HG02642 (cell line): ENCODE data around the gene RALGAPB.
"Not testable (repeated sequence)": the region's sequence is repeated elsewhere in the genome, so short reads cannot be mapped to it uniquely, and the experiment has no call there.

Experiments
- ATAC-seq: cut with Tn5 transposase; IDR thresholded peaks from one replicate; pipeline ENCODE4 v1.9.1; 2021; ENCODE audit warnings: mild to moderate bottlenecking; ENCODE audit not compliant: unreplicated experiment, poor library complexity

The RALGAPB gene

GRCh38 chr20:38472513-38473366, at the start of gene RALGAPB:
TSS of gene RALGAPB (plus strand) at chr20:38472843. CDS start at chr20:38488433, 15,590 bp downstream.
- ATAC-seq: peak; percentile 93

GRCh38 chr20:38423541-38423940, 49.1 kb upstream of the RALGAPB start:
- ATAC-seq: no peak

- no peak for ATAC-seq
Measured at GRCh38 chr20:38424401-38424800, 48.2 kb upstream of the RALGAPB start.

- ATAC-seq: no peak
Measured at GRCh38 chr20:38426006-38426897, 46.4 kb upstream of the RALGAPB start.

GRCh38 chr20:38427655-38428023, 45.0 kb upstream of the RALGAPB start:
- no peak for ATAC-seq

GRCh38 chr20:38428800-38429199, 43.8 kb upstream of the RALGAPB start:
- no peak for ATAC-seq

GRCh38 chr20:38429301-38429700, 43.3 kb upstream of the RALGAPB start:
- no peak for ATAC-seq

- ATAC-seq: no peak
Measured at GRCh38 chr20:38430679-38431325, 41.8 kb upstream of the RALGAPB start.

- no peak for ATAC-seq
Measured at GRCh38 chr20:38432292-38432691, 40.4 kb upstream of the RALGAPB start.

- ATAC-seq: not testable (repeated sequence)
Measured at GRCh38 chr20:38432870-38433269, 39.8 kb upstream of the RALGAPB start.

- ATAC-seq: no peak
Measured at GRCh38 chr20:38433304-38433972, 39.2 kb upstream of the RALGAPB start.

- ATAC-seq: peak; percentile 26
Measured at GRCh38 chr20:38434301-38434741, 38.3 kb upstream of the RALGAPB start.

GRCh38 chr20:38434770-38435554, 37.7 kb upstream of the RALGAPB start, which contains the start of gene SNHG17:
TSS of gene SNHG17 (minus strand) at chr20:38435328.
- ATAC-seq: peak; percentile 71

- ATAC-seq: no peak
Measured at GRCh38 chr20:38435555-38435939, 37.1 kb upstream of the RALGAPB start.

GRCh38 chr20:38437796-38438195, 34.8 kb upstream of the RALGAPB start:
- no peak for ATAC-seq

GRCh38 chr20:38441110-38441509, 31.5 kb upstream of the RALGAPB start:
- not testable (repeated sequence) for ATAC-seq

- no peak for ATAC-seq
Measured at GRCh38 chr20:38441916-38442315, 30.7 kb upstream of the RALGAPB start.

- ATAC-seq: no peak
Measured at GRCh38 chr20:38445381-38445796, 27.3 kb upstream of the RALGAPB start.

GRCh38 chr20:38445901-38446425, 26.7 kb upstream of the RALGAPB start:
- no peak for ATAC-seq
